ENCODE data around the gene LEO1. TPM values are rescaled to one million over a fixed set of nuclear protein-coding genes. Genes with fewer than 3 reads are reported as not detected.

LEO1 gene
- total RNA-seq, 1 donor, result 5.4 TPM

DNA sequence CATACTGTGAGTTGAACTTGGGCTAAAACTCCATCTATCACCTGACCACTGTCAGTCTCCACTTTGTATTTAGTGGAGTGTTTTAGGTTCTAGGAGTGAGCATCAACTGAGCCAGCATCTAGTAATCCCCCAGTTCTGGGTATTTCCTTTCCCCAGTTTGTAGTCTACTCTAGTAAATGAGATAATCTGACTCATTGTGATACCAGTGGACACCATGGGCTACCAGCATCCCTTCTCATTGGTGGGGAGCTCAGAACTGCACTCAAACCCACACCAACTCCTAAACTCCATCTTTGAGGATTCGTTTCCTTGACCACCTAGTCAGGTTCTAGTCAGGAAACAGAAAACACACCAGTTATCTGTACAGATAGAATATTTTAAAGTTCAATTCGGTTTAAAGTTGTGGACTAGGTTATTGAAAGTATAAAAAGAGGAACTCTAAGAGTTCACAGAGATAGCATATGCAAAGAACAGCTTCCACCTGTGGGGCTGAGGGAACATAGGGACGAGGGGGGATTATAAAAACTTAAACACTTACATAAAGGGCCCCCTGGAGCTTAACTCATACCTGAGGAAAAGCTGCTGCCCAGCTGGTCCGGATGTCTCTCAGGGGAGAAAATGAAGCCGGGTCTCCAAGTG lies 36.0 kb downstream of the LEO1 start:
- DNase-seq (ENCODE audit: low read depth in 2 of 3, low spot score in 2 of 3), result no peak

DNA sequence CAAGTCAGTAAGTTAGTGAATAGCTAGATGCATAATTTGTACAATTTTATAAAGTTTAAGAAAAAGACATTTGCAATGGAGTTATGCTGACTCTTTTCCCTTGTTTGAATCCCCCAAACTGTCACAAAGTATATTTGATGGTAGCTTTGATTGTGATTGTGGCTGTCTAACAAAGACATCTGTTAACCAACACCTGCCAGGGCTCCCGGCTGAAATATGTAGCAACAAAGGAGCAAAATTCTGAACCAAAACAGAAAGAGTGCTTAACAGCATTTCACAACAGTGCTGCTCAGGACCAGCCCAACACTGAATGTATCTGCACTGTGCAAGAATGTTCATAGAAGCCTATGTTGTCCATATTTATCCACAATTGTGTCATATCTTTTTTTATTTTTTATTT lies 39.4 kb downstream of the LEO1 start:
- DNase-seq (ENCODE audit: low read depth in 2 of 3, low spot score in 2 of 3), result no peak

DNA sequence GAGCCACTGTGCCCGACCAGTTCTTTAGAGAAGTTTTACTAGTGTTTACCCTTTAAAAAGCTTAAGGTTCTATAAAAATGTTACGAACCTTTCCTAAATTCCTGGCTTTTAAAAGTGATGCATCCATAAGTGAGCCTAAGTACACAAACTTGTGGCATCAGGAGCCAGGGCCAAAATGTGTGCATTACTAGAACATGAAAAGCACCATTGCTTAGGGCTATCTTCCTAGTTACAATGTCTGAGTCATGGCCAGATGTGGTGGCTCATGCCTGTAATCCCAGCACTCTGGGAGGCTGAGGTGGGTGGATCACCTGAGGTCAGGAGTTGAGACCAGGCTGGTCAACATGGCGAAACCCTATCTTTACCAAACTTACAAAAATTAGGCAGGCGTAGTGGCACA lies 39.9 kb downstream of the LEO1 start:
- DNase-seq (ENCODE audit: low read depth in 2 of 3, low spot score in 2 of 3), result no peak

DNA sequence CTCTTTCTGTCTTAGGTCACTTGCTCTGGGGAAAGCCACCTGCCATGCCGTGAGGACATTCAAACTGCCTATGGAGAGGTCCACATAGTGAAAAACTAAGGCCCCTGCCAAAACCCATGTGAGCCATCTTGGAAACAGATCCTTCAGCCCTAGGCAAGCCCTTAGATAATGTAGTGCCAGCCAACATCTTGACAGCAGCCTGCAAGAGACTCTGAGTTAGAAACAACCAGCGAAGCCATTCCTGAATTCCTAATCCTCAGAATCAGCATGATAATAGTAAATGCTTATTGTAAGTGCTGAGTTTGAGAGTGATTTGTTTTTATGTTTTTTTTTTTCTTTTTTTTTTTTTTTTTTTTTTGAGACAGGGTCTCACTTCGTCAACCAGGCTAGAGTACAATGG lies 40.6 kb downstream of the LEO1 start:
- DNase-seq (ENCODE audit: low read depth in 2 of 3, low spot score in 2 of 3), result no peak

DNA sequence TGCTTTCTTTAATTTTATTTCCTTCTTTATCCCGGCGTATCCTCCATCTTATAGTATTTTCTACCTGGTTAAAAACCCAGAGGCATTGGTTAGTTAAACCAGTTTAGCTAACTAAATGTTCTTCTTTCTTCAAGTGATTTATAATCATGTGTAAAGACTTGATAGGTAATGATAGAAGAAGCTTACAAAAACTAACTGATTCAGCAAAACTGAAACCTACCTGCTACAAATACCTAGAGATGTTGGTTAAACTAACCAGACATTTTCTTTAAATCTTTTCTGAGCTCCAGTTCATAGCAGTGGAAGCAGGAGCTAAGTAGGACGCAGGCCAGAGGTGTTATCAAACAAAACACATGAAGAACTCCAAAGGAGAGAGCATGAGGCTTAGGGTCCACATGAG lies 44.8 kb downstream of the LEO1 start:
- DNase-seq (ENCODE audit: low read depth in 2 of 3, low spot score in 2 of 3), result no peak

DNA sequence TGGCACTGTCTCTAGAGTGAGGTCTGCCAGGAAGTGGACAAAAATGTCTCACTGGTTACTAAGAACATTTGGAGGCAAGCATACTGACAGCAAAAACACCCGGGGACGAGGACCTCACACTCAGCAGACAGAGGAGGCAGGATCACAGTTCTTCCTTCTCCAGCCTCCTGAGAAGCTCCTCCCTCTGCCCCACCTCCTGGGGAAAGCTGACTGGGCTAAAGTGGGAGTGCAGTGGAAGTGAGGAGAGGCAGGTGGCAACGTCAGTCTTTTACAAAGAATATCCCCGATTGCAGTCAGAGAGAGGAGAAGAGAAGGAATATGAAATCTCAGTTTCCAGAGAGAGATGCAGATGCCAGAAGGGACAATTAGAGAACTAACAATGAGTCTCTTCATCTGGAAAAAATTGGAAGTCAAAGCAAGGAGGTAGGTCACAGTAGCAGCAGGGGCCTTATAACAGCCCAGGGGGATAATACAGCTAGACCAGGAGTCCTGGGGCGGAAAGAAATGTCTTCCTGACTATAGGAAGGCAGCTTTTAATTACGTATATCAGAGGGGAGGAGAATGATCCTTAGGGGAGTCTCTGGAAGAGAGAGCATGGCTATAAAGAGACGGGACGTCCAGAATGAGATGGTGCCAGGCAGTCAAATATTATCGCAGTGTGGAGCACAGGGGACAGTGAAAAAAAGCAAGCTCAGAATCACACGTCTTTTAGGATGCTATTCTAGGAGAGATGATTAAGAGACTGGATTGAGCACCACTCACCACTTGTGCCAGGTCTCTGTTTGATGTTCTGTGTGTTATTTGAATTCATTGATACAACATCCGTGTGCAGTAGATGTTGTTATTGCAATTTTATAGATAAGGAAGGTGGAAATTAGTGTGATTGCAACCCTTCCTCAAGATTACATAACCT lies 47.2 kb downstream of the LEO1 start:
- no peak for DNase-seq (ENCODE audit: low read depth in 2 of 3, low spot score in 2 of 3)

DNA sequence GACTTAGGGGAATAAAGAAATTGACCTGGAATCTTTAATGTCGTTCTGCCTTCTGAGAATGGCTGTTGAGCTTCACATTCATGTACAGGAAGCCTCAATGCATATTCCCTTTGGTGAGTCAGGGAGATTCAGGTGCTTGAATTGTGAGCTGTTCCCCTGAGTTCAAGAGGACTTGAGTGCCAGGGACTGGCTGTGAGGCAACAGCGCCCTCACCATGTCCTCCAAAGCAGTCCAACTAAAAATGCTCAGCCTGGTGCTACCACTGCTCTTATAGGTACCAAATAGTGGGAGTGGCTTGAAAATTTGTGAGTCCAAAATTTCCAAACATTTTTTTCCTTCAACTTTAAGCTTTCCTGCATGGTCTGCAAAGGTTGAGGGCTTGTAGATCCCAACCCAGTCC lies 54.1 kb downstream of the LEO1 start:
- DNase-seq (ENCODE audit: low read depth in 2 of 3, low spot score in 2 of 3), result peak in 2 of 3 donors; percentile 31 to 35

DNA sequence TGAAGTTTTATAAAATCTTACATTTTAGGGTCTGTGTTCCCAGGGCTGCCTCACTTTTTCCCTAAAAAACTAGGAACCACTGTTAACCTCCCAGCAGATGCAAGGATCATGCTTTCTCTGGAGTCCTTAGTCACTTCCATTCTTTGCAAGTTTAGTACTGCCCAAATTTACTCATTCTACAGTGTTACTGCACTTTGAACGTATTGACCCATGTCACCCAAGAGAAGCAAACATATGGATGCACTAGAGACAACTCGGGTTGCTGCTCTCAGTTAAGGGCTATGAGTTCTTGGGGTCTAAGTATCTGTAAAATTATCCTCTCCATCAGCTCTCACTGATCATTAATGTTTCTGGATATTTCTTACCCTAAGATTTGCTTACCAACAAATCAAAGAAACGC lies 59.0 kb downstream of the LEO1 start:
- no peak for DNase-seq (ENCODE audit: low read depth in 2 of 3, low spot score in 2 of 3)

DNA sequence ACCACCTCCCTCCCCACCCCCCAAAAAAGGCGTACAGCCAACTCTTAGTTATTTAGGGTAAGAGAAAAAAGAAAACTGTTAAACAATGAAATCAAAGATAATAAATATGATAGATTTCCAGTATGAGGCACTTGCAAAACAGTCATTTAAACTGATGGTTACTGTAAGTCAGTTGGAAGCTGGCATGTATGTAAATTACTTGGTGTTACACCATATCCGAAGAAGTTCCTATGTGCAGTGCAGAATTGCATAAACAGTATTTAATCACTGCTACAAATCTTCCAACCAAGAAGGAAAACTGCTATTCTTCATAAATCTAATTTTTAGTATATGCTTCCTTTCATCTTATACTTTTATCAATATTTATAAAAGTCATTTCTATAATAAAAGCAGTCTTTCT lies 62.0 kb downstream of the LEO1 start:
- no peak for DNase-seq (ENCODE audit: low read depth in 2 of 3, low spot score in 2 of 3)

DNA sequence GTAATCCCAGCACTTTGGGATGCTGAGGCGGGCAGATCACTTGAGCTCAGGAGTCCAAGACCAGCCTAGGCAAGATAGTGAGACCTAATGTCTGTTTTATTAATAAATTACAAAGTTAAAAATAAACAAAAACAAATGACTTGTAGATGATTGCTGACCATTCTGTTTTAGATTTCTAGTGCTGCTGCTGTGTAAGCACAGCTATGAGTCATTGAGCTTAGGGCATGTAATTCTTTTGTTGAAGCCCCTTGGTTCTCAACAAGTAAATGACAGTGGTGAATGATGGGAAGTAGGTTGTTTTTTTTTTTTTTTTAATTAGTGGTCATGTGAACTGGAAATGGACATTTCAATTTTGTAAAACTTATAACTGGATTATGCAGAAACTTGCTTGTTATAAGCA lies 63.3 kb downstream of the LEO1 start:
- no peak for DNase-seq (ENCODE audit: low read depth in 2 of 3, low spot score in 2 of 3)

DNA sequence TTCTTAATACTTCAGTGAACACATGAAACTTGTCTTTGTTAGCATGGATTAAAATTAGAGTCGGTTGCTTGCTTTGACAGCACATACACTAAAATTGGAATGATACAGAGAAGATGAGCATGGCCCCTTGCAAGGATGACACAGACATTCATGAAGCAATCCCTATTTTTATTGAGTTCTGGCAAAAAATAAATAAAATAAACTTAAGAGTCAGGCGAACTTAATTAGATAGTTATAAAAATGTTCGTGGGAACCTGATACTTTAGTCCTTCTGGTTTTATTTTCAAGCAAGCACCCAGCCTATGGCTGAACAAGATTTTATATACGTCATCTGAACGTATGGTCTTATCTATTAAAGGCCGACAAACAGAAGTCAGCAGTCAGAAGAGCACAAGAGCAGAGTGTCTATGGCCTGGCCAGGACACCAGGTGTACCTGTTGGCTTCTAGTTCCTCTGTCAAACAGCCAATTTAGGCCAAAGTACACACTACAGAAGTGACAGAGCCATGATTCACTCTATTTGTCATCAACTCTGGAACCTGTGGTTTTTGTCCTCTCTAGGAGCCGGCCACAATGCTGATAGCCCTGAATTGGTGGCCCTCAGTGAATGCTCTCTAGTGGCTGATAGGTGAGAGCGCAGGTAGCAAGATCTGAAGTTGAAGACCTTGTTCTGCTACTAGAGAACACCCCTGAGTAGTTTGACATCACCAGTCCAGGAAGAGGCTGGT lies 64.3 kb downstream of the LEO1 start:
- peak in 1 of 3 donors; percentile 6 for DNase-seq (ENCODE audit: low read depth in 2 of 3, low spot score in 2 of 3)

DNA sequence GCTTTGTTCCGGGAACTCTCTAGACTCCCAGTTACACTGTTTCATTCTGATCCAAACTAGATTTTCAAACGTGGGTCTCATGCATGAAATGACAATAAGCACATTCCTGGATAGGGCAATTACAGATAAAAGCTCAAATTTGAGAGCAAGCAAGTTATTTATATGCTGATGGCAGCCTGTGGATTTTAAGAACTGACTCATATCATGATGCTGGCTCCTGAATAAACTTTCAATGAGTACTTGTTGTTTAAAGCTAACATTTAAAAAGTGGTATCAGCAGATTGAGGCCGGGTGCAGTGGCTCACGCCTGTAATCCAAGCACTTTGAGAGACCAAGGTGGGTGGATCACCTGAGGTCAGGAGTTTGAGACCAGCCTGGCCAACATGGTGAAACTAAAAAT lies 66.6 kb downstream of the LEO1 start:
- no peak for DNase-seq (ENCODE audit: low read depth in 2 of 3, low spot score in 2 of 3)

DNA sequence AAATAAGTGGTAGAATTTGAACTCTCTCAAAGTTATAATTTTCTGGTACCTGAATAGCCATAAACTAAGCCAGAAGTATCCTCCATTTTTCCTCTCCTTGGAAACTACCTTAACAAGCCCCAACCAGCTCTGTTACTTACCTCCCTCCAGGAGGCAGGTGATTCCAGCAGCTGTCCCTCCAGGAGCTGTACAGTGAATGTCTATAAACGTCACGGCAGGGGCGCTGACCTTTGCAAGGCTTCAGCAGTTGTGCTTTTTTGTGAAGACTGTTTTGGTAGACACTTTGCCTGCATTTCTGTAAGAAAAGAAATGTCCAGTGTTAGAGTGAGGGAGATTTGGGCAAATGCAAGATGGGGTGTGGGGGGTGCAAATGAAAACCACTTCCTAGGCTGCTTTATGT lies 67.2 kb downstream of the LEO1 start:
- no peak for DNase-seq (ENCODE audit: low read depth in 2 of 3, low spot score in 2 of 3)

DNA sequence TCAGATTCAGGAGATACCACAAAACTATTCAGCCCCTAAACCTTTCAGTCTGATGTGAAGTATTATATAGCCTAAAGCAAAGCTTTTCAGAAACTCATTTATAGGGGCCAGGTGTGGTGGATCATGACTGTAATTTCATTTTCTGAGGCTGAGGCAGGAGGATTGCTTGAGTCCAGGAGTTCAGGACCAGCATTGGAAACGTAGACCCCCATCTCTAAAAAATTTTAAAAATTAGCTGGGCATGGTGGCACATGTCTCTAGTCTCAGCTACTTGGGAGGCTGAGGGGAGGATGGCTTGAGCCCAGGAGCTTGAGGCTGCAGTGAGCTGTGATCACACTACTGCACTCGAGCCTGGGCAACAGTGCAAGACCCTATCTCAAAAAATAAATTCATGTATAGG lies 82.1 kb downstream of the LEO1 start:
- DNase-seq (ENCODE audit: low read depth in 2 of 3, low spot score in 2 of 3), result no peak

DNA sequence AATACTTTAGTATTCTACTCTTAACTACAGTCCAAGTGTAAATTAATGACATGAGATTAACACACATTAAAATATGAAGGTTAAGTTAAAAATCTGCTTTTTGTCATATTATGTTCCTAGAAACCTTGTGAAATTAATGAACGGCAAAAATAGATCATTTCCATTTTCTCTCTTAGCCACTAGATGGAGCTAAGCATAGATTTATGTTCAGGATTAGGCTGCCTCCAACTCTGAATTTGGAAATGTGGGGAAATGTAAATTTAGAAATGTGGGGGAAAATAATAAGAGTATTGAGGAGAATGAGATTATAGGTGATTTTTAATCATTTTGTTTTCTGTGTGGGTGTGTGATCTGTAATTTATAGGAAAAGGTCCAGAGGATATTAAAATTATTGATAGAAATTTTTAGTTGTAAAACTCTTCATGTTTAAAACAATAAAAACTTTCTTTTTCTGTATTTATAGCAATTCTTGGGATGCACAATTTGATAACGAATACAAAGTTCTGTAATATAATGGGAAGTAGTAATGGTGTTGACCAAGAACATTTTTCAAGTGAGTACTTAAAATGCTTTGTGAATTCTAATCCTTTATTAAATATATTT lies 82.9 kb downstream of the LEO1 start:
- DNase-seq (ENCODE audit: low read depth in 2 of 3, low spot score in 2 of 3), result peak in 2 of 3 donors; percentile 11 to 42

Small RNA genes within 50 kb of the gene (small RNA-seq; reads per million reads assigned to genes)
- gene RNU6-90P, result not detected

Other genes starting within 250 kb of the LEO1 start
- gene LYSMD2, start 234.1 kb downstream of the LEO1 start, total RNA-seq, result 30.4 TPM
- gene TMOD2, start 220.2 kb downstream of the LEO1 start, total RNA-seq, result 5.1 TPM
- 13.7 TPM for gene TMOD3, start 142.1 kb downstream of the LEO1 start, total RNA-seq
- gene MAPK6, start 47.4 kb upstream of the LEO1 start, total RNA-seq, result 14.3 TPM
- gene BCL2L10, start 141.0 kb upstream of the LEO1 start, total RNA-seq, result 0.81 TPM
- 25.3 TPM for gene GNB5, start 219.6 kb upstream of the LEO1 start, total RNA-seq

Data from hematopoietic multipotent progenitor cell (in vitro differentiated cells).